ENCODE results near the gene SCEL.

Gene SCEL

GRCh38 chr13:77691871-77692270 lies 156.4 kb downstream of the SCEL start:
- H3K4me1 Mint-ChIP-seq: peaks cover 7% of the 10 kb centered on the region
- H3K36me3 Mint-ChIP-seq (ENCODE audit: low read depth): no peaks in the 10 kb centered on the region
- no peak overlapping the region for H3K4me3 Mint-ChIP-seq
- peaks cover 47% of the 10 kb centered on the region for H3K27me3 Mint-ChIP-seq (ENCODE audit: low read depth)
- no peaks in the 10 kb centered on the region for H3K9me3 Mint-ChIP-seq
- no peak overlapping the region for H3K27ac Mint-ChIP-seq
- no peak for TF ChIP-seq CTCF (IDR thresholded peaks at IDR 0.05; ENCODE audit: unreplicated experiment in 3 of 3)

- Mint-ChIP-seq H3K36me3 (ENCODE audit: low read depth) (no peaks in the 10 kb centered on the region), H3K27me3 (ENCODE audit: low read depth) (peaks cover 51% of the 10 kb centered on the region), H3K27ac (no peak overlapping the region), H3K4me1 (peaks cover 11% of the 10 kb centered on the region), H3K9me3 (no peaks in the 10 kb centered on the region), H3K4me3 (no peak overlapping the region)
- no peak for TF ChIP-seq CTCF (IDR thresholded peaks at IDR 0.05; ENCODE audit: unreplicated experiment in 3 of 3)
Measured at GRCh38 chr13:77692746-77693448, 157.4 kb downstream of the SCEL start.

GRCh38 chr13:77693449-77693940 lies 158.0 kb downstream of the SCEL start:
- Mint-ChIP-seq H3K4me1 (peaks cover 11% of the 10 kb centered on the region), H3K4me3 (no peak overlapping the region), H3K27me3 (ENCODE audit: low read depth) (peaks cover 51% of the 10 kb centered on the region), H3K27ac (no peak overlapping the region), H3K9me3 (no peaks in the 10 kb centered on the region), H3K36me3 (ENCODE audit: low read depth) (no peaks in the 10 kb centered on the region)
- TF ChIP-seq CTCF (IDR thresholded peaks at IDR 0.05; ENCODE audit: unreplicated experiment in 3 of 3): no peak
